ENCODE measurements around the gene RBM26. TPM values are rescaled to one million over a fixed set of nuclear protein-coding genes. Genes with fewer than 3 reads are reported as not detected.

RBM26 gene
- total RNA-seq, 1 donor from 2014 or later, result 21.0 TPM

Other genes starting within 250 kb of the RBM26 start
- 110 TPM for gene NDFIP2, start 74.9 kb upstream of the RBM26 start, total RNA-seq

All from esophagus mucosa (tissue), 1 donor.